ENCODE measurements around the gene EMP2.

Gene EMP2

GRCh38 chr16:10579575-10579964, 828 bp downstream of the EMP2 start:
- POLR2A ChIA-PET = no interaction called here
- no peak for DNase-seq (ENCODE audit: extremely low spot score)
- CTCF ChIA-PET = no interaction called here
- no peak for TF ChIP-seq CTCF (IDR thresholded peaks at IDR 0.05; ENCODE audit: control extremely low read depth, extremely low read depth, low read depth, missing control alignments)

GRCh38 chr16:10578474-10579316, 1.7 kb downstream of the EMP2 start:
- TF ChIP-seq CTCF (IDR thresholded peaks at IDR 0.05; ENCODE audit: control extremely low read depth, extremely low read depth, low read depth, missing control alignments) = no peak
- DNase-seq (ENCODE audit: extremely low spot score) = no peak
- ChIA-PET POLR2A (no interaction called here), CTCF (interaction anchor here (1.3 kb wide), 1 partner anchor 11 kb away, joined by 3 read pairs; no protein-coding TSS in a partner anchor)

- POLR2A ChIA-PET = no interaction called here
- DNase-seq (ENCODE audit: extremely low spot score) = no peak
- TF ChIP-seq CTCF (IDR thresholded peaks at IDR 0.05; ENCODE audit: control extremely low read depth, extremely low read depth, low read depth, missing control alignments) = no peak
- CTCF ChIA-PET = interaction anchor here (0.9 to 1.4 kb wide), 4 partner anchors 11 to 63 kb away, joined by 3 to 6 read pairs (median 4); no protein-coding TSS in a partner anchor
Measured at GRCh38 chr16:10577305-10578202, 2.8 kb downstream of the EMP2 start.

- ChIA-PET CTCF (interaction anchor here (0.9 to 1.4 kb wide), 3 partner anchors 10 to 62 kb away, joined by 4 to 6 read pairs (median 4); no protein-coding TSS in a partner anchor), POLR2A (no interaction called here)
- no peak for TF ChIP-seq CTCF (IDR thresholded peaks at IDR 0.05; ENCODE audit: control extremely low read depth, extremely low read depth, low read depth, missing control alignments)
- DNase-seq (ENCODE audit: extremely low spot score) = no peak
Measured at GRCh38 chr16:10576390-10577304, 3.8 kb downstream of the EMP2 start.

GRCh38 chr16:10575506-10576130, 4.8 kb downstream of the EMP2 start:
- POLR2A ChIA-PET = no interaction called here
- CTCF ChIA-PET = interaction anchor here (0.8 to 1.4 kb wide), 3 partner anchors 9 to 61 kb away, joined by 4 to 6 read pairs (median 4); no protein-coding TSS in a partner anchor
- no peak for TF ChIP-seq CTCF (IDR thresholded peaks at IDR 0.05; ENCODE audit: control extremely low read depth, extremely low read depth, low read depth, missing control alignments)
- DNase-seq (ENCODE audit: extremely low spot score) = no peak
